DOHH2 (cell line): ENCODE results near the gene HIVEP1.

Experiments used
- H3F3A ChIP-seq: fragments of 200-600 bp; sonication (generic), shearing (Covaris generic); 2 replicates; pipeline ENCODE4 v1.6.0; 2016; ENCODE audit warnings: antibody characterized with exemption, mild to moderate bottlenecking; ENCODE audit not compliant: control insufficient read depth, insufficient read depth
- H3K27ac ChIP-seq: fragments of 200-600 bp; sonication (generic); 2 replicates; pipeline ENCODE4 v1.5.1; 2014; ENCODE audit warnings: low read depth, mild to moderate bottlenecking, low read length, moderate library complexity
- H3K27me3 ChIP-seq: fragments of 200-600 bp; sonication (generic); 2 replicates; pipeline ENCODE4 v1.6.1; 2014; ENCODE audit warnings: mild to moderate bottlenecking, low read length, mixed read lengths; ENCODE audit not compliant: control insufficient read depth
- H3K36me3 ChIP-seq: fragments of 200-600 bp; sonication (generic); 2 replicates; pipeline ENCODE4 v1.6.1; 2014; ENCODE audit warnings: mild to moderate bottlenecking, low read length, moderate library complexity, mixed read lengths; ENCODE audit not compliant: control insufficient read depth
- H3K4me1 ChIP-seq: fragments of 200-600 bp; sonication (generic); 2 replicates; pipeline ENCODE4 v1.6.1; 2014; ENCODE audit warnings: mild to moderate bottlenecking, low read length, mixed read lengths; ENCODE audit not compliant: control insufficient read depth
- H3K4me2 ChIP-seq: fragments of 200-600 bp; sonication (generic); 2 replicates; pipeline ENCODE4 v1.6.0; 2014; ENCODE audit warnings: mild to moderate bottlenecking, low read length, moderate library complexity
- H3K4me3 ChIP-seq: fragments of 200-600 bp; sonication (generic); 2 replicates; pipeline ENCODE4 v1.5.1; 2014; ENCODE audit warnings: mild to moderate bottlenecking, low read length, mixed read lengths
- H3K79me2 ChIP-seq: fragments of 200-600 bp; sonication (generic); 2 replicates; pipeline ENCODE4 v1.6.1; 2014; ENCODE audit warnings: mild to moderate bottlenecking, low read length, mixed read lengths; ENCODE audit not compliant: control insufficient read depth
- H3K9me2 ChIP-seq: fragments of 200-600 bp; sonication (generic); replicated peaks from 2 replicates; pipeline ENCODE4 v1.6.1; 2014; ENCODE audit warnings: mild to moderate bottlenecking, low read length, mixed read lengths; ENCODE audit not compliant: control insufficient read depth
- H3K9me3 ChIP-seq: fragments of 200-600 bp; sonication (generic); 2 replicates; pipeline ENCODE4 v1.6.1; 2014; ENCODE audit warnings: antibody characterized with exemption, low read length, mixed read lengths; ENCODE audit not compliant: control insufficient read depth, insufficient read depth
- H4K20me1 ChIP-seq: fragments of 200-600 bp; sonication (generic); 2 replicates; pipeline ENCODE4 v1.6.0; 2014; ENCODE audit warnings: low read depth, mild to moderate bottlenecking, antibody characterized with exemption, low read length, moderate library complexity; ENCODE audit not compliant: control insufficient read depth, insufficient read depth
- EZH2phosphoT487 ChIP-seq: fragments of 200-600 bp; sonication (generic); IDR thresholded peaks from 2 replicates; pipeline ENCODE4 v1.6.1; 2017; ENCODE audit warnings: borderline replicate concordance, mild to moderate bottlenecking, antibody characterized with exemption, low read length, moderate library complexity, mixed read lengths
- TF ChIP-seq, protein P1 (sequence below): fragments of 200-600 bp; sonication (generic); IDR thresholded peaks from one replicate; pipeline ENCODE4 v1.5.1; 2014; ENCODE audit warnings: antibody characterized with exemption, mild to moderate bottlenecking, low read depth, low read length; ENCODE audit not compliant: poor library complexity, severe bottlenecking

Gene HIVEP1

DNA sequence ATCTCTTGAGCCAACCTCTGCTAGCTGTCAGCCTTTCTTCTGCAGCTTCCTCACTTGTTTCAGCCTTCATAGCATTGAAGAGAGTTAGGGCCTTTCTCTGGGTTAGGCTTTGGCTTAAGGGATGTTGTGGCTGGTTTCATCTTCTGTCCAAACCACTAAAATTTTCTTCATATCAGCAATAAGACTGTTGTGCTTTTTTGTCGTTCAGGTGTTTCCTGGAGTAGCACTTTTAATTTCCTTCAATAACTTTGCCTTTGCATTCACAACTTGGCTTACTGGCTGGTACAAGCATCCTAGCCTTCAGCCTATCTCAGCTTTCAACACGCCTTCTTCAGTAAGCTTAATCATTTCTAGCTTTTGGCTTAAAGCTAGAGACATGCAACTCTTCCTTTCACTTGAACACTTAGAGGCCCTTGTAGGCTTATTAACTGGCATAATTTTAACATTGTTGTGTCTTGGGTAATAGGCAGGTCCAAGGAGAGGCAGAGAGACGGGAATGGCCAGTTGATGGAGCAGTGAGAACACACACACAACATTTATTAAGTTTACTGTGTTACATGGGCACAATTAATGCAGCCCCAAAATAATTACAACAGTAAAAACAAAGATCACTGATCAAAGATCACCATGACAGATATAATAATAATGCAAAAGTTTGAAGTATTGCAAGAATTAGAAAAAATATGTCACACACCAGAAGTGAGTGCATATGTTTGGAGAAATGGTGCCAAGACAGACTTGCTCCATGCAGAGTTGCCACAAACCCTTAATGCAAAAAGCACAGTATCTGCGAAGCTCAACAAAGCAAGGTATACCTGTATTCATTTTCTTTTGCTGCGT is 98.6 kb downstream of the HIVEP1 start:
- Histone ChIP-seq H3K27ac (no peak overlapping the region), H3K9me3 (no peaks in the 10 kb centered on the region), H3K4me3 (no peak overlapping the region), H3K9me2 (no peaks in the 10 kb centered on the region), H3K79me2 (no peaks in the 10 kb centered on the region), H4K20me1 (no peaks in the 10 kb centered on the region), H3K4me1 (peaks cover 16% of the 10 kb centered on the region), H3F3A (no peaks in the 10 kb centered on the region), H3K27me3 (no peaks in the 10 kb centered on the region), H3K36me3 (peaks cover 5% of the 10 kb centered on the region; the same call in 1 of the 2 replicates), H3K4me2 (no peak overlapping the region)
- TF ChIP-seq EZH2phosphoT487: no peak
- TF ChIP-seq, protein P1, sequence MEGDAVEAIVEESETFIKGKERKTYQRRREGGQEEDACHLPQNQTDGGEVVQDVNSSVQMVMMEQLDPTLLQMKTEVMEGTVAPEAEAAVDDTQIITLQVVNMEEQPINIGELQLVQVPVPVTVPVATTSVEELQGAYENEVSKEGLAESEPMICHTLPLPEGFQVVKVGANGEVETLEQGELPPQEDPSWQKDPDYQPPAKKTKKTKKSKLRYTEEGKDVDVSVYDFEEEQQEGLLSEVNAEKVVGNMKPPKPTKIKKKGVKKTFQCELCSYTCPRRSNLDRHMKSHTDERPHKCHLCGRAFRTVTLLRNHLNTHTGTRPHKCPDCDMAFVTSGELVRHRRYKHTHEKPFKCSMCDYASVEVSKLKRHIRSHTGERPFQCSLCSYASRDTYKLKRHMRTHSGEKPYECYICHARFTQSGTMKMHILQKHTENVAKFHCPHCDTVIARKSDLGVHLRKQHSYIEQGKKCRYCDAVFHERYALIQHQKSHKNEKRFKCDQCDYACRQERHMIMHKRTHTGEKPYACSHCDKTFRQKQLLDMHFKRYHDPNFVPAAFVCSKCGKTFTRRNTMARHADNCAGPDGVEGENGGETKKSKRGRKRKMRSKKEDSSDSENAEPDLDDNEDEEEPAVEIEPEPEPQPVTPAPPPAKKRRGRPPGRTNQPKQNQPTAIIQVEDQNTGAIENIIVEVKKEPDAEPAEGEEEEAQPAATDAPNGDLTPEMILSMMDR: no peak

GRCh38 chr6:12111363-12111670 is 99.2 kb downstream of the HIVEP1 start:
- H3K79me2 ChIP-seq: no peaks in the 10 kb centered on the region
- no peak overlapping the region for H3K4me2 ChIP-seq
- H3K9me2 ChIP-seq: no peaks in the 10 kb centered on the region
- TF ChIP-seq EZH2phosphoT487: no peak
- TF ChIP-seq, protein P1: no peak
- peaks cover 16% of the 10 kb centered on the region for H3K4me1 ChIP-seq
- no peaks in the 10 kb centered on the region for H3F3A ChIP-seq
- no peak overlapping the region for H3K4me3 ChIP-seq
- no peak overlapping the region for H3K27ac ChIP-seq
- H3K27me3 ChIP-seq: no peaks in the 10 kb centered on the region
- H3K9me3 ChIP-seq: no peaks in the 10 kb centered on the region
- H3K36me3 ChIP-seq: peaks cover 5% of the 10 kb centered on the region; the same call in 1 of the 2 replicates
- H4K20me1 ChIP-seq: no peaks in the 10 kb centered on the region

DNA sequence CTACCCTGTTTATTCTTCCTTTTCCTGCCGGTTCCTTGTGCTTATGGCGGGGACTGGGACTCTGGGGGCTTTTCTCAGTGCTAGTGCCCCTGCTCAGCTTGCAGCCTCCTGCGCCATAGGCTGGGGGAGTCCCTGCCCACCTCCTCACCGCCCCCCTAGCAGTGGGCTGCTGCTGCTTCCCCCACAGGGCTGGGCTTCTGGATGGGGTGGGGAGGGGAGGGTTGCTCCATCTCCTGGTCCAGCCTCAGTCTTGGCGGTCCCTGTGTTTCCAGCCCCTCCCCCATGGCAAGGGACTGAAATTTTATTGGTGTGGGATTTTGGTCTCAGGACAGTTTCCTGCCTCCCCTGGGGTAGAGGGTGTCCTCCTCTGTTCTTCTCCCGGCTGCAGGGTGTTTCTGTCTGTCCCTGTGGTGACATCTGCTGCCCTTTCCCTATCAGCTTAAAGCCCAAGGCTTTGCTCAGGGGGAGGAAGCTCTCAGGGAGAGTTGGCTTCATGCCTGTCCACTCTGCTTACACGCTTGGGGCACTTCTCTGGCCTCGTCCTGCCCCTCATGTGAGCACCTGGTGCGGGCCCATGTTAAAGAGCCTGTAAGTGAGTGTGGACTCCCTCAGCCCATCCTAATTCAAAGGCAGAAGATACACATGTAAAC is 100.6 kb downstream of the HIVEP1 start:
- Histone ChIP-seq H3K27ac (no peak overlapping the region), H3K4me3 (no peak overlapping the region), H3K79me2 (no peaks in the 10 kb centered on the region)

More for the DNA sequence above, 100.6 kb downstream of the HIVEP1 start:
- Histone ChIP-seq H3K4me2 (no peak overlapping the region), H3K4me1 (peaks cover 16% of the 10 kb centered on the region), H3K36me3 (peaks cover 5% of the 10 kb centered on the region; the same call in 1 of the 2 replicates), H3K9me3 (no peaks in the 10 kb centered on the region), H4K20me1 (no peaks in the 10 kb centered on the region), H3K9me2 (no peaks in the 10 kb centered on the region), H3F3A (no peaks in the 10 kb centered on the region), H3K27me3 (no peaks in the 10 kb centered on the region)
- no peak for TF ChIP-seq EZH2phosphoT487
- TF ChIP-seq, protein P1: no peak
